ENCODE data around the gene TMEM203.

- TF ChIP-seq CTCF (IDR thresholded peaks at IDR 0.05) = no peak
- TF ChIP-seq POLR2A (IDR thresholded peaks at IDR 0.05) = no peak
Measured at GRCh38 chr9:137194909-137195308, 10.5 kb downstream of the TMEM203 start.
